ENCODE results near the gene KLF6.

DNA sequence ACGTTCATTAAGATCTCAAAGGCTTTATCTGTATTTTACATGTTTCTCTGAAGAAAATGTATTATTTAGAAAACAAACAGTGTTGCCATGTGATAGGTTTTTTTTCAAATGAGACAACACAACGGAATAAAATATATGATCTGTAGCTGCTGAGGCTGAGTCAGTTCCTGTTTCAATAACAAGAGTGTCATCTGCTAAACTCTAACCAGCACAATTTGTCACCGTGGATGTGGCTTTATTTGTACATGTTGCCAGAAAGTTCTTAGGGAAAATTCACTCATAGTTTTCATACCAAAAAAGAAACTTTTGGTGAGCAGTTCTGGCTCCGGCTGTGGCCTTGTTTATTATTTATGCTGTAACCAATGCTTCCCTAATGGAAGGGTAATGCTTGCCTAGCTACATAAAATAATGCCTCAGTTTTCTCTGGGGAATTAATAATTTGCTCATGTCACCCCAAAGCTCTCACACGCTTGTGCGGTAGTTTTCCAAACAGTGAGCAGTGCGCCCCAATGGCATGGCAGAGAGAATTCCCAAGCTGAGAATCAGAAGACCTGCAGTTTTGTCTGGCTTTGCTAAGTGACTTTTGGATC is 20.3 kb upstream of the KLF6 start:
- no peak for TF ChIP-seq CTCF (conservative IDR thresholded peaks at IDR 0.05; ENCODE audit: low read depth, low read length)
- TF ChIP-seq EZH2phosphoT487 (IDR thresholded peaks at IDR 0.05; ENCODE audit: borderline replicate concordance, low read length), result no peak
- TF ChIP-seq EZH2 (IDR thresholded peaks at IDR 0.05; ENCODE audit: low read length, unreplicated experiment), result no peak

All from PC-3 (cell line).